ENCODE data around the gene GNA12.

Gene GNA12

DNA sequence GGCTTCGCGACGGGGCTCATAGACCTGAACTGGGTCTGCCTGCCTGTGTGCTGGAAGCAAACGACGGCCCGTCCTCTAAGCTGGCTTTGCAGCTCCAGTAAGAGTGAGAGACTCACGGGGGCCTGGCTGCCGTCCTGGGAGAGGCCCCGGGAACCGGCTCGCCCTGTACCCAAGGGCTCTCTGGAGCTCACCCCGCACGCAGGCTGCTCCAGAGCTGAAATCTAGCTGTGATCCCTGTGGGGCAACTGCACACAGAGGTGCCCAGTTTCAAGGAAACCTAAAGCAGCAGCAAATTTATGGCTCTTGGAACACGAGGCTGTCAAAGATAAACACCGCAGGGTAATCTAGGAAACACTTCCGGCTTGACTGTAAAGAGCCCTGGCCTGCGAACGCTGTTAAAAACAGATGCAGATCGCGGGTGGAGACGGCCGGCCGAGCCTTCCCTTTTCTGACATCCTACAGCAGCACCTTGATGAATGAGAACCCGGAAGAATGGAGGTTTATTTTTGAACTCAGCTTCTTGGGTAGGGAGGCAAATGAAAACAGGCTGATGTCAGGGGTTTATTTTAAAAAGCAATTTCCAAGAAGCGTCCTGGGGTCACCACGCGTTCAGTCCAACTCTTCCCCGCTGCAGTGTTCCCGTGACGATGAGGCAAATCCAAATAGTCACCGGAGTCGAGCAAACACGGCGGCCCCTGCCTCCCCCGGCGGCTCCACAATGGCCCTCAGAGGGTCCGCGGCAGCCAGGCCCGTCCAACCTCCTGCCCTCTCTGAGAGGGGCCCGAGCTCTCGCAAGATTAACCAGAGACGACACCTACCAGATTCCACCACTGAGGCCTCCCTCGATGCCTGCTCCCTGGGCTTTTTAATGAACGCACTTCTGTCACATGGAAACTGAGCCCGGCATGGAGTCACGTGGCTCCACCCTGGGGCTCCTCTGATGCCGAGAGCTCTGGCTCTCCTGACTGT, 126.5 kb downstream of the GNA12 start:
- no peak for DNase-seq

- DNase-seq = no peak
Measured at GRCh38 chr7:2716906-2717292, 127.2 kb downstream of the GNA12 start.

DNA sequence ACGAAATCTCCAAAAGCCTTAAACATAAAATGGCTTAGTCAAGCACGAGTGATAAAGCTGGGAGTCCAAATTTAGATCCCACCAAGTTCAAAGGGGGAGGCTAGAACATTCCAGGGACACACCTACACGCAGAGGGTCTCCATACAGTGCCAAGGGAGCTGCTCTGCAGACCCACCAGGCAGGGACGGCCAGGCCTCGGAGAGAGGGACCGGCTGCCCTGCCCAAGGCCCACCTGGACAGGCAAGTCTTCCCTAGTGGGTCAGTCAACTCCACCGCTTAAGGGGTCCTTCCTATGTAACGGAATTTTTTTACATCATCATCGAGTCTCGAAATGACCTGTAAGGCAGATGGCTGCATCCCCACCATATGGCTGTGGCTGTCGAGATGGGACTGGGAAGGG, 127.6 kb downstream of the GNA12 start:
- no peak for DNase-seq

- no peak for DNase-seq
Measured at GRCh38 chr7:2715341-2716231, 128.5 kb downstream of the GNA12 start.

DNA sequence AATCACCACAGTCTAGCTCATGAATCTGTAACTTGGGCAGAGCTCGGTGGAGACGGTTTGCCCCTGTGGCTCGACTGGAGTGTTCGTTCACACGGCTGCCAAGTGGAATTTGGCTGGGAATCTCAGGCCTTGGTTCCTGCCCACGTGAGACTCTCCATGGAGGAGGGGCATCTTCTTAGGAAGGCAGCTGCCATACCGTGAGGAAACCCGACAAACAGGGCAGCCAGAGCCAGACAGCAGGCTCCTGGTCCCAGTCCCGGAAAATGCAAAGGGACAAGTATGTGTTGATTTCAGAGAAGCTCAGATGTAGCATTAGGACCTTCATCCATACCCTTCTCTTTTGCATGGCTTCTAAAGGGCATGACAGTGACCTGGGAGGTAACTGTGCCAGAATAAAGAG, 129.5 kb downstream of the GNA12 start:
- DNase-seq = peak in 1 of 58 donors; percentile 17

DNA sequence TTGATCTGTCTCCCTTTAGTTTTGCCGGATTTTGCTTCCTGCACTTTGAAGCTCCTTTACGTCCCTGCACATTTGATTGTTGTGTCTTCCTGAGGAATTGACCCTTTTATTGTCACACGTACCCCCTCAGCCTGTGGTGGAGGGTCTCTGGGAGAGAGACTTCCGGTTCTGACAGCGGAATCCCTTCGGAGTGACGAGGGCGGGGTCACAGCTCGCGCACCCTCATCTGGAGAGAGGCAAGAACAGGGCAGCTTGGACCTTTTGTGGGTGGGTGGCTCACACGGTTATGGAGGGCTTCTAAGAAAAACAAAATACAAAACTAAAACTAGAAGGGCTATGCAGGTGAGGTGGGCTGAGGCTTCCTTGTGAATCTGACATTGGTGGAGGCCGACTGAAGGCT, 130.1 kb downstream of the GNA12 start:
- no peak for DNase-seq

GRCh38 chr7:2713370-2713769, 130.7 kb downstream of the GNA12 start:
- DNase-seq = peak in 1 of 58 donors; percentile 10

DNA sequence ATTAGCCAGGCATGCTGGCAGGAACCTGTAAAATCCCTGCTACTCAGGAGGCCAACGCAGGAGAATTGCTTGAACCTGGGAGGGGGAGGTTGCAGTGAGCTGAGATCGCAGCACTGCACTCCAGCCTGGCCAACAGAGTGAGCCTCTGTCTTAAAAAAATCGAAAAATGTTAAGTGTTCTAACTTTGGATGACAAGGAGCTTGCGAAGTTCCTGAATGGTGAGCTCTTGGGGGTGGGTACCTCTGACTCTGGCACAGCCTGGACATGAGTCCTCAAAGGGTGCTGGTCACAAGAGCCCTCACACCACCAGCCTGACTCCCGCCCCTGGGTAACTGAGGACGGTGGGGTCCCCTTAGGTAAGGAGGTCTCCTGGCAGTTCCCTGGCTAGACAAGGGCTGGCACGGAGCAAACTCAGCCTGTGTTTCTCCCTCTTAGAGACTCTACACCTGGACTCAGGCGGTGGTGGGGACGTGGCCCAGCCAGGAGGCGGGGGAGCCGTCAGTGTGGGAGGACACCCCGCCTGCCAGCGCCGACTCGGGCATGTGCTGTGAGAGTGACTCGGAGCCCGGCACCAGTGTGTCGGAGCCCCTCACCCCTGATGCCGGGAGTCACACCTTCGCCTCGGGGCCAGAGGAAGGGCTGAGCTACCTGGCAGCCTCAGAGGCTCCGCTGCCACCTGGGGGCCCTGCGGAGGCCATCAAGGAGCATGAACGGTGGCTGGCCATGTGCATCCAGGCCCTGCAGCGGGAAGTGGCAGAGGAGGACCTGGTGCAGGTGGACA, 132.0 kb downstream of the GNA12 start:
- DNase-seq = no peak

- no peak for DNase-seq
Measured at GRCh38 chr7:2710901-2711551, 133.1 kb downstream of the GNA12 start.

DNA sequence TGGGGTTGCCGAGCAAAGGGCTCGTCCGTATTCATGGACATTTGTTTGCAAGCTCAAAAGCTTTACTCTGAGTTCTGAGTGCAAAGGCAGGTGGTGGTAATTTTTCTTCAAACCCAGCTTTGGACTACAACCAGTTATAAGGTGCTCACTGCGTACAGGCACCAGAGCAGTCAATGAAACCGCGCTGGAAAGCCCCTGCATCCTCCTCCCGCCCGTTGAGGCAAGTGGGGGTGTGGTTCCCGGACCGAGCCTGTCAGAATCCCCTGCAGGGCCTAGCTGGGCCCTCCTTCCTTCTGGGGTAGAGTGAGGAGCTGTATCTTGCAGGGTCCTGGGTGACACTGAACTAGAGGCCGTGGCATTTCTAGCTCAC, 133.8 kb downstream of the GNA12 start:
- DNase-seq = no peak

- DNase-seq = peak in 41 of 58 donors; percentile 13 to 71 (median 47)
Measured at GRCh38 chr7:2709553-2710285, 134.4 kb downstream of the GNA12 start.

DNA sequence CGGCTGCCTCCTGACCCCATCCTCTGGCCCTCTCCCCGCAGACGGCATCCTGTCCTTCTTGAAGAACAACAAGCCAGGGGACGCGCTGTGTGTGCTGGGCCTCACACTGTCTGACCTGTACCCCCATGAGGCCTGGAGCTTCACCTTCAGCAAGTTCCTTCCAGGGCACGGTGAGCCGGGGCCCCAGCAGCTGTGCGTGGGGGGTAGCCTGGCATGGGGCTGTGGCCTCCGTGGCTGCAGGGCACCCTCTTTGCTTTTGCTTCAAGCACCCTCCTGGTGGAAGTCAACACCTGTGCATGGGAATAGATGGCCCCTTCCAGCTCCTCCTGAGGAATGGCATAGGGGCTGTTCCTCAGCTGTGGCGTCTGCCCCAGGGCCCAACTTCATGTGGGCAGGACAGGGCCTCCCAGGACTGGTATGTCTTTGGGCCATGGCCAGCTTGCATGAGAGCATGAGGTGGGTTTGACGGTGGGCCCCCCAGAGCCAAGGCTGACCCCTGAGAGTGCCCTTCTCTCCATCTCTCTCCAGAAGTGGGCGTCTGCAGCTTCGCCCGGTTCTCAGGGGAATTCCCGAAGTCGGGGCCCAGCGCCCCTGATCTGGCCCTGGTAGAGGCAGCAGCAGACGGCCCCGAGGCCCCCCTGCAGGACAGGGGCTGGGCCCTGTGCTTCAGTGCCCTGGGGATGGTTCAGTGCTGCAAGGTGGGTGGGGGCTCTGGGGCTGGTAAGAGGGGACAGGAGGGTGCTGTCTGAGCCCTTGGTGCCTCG, 135.4 kb downstream of the GNA12 start:
- no peak for DNase-seq

DNA sequence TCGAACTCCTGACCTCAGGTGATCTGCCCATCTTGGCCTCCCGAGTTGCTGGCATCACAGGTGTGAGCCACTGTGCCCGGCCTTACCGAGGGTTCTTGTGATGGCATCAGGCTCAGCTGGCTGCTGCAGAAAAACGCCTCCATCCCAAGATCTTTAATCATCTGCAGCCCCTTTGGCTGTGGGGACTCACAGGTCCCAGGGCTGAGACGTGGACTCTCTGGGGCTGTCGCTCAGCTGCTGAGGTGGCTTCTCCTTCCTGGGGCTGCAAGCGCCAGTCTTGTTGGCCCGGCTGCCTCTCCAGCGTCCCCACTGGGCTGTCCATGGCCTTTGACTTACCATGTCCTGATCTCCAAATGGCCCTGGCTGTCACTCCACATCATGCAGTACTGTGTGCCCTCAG, 136.1 kb downstream of the GNA12 start:
- DNase-seq = no peak

GRCh38 chr7:2707481-2707880, 136.6 kb downstream of the GNA12 start:
- DNase-seq = no peak

GRCh38 chr7:2706685-2707126, 137.4 kb downstream of the GNA12 start:
- no peak for DNase-seq

DNA sequence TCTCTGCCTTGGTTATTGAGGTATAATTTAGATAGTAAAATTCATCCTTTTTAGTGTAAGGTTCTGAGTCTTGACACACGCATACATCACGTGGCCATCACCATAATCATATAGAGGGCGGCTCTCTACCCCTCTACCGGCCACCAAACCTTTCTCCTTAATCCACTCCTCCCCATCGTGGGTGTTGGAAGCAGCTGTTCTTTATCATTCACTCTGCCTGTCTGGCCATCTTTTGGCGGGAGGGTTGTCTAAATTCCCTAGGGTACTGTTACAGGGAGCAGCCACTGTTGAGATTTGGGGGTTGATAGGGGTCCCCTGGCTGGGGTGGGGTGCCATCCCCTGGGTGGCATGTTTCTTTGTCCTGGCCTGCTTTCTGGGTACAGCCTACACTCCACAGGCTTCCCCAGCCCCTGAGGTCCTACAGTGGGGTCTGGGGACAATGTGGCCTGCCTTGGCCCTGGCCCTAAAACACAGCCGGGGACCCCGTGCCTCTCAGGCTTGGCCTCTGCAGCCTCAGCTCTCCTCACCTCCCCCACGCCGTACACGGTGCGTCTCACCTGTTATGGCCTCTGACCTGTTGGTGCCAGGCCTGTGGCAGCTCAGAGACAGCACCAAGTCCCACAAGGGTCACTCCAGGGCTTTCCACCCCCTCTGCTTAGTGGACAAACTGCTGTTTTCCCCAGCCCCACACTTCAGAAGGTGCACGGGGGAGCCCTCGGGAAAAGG, 138.6 kb downstream of the GNA12 start:
- no peak for DNase-seq

GRCh38 chr7:2702594-2702957, 141.5 kb downstream of the GNA12 start:
- DNase-seq = peak in 3 of 58 donors; percentile 52 to 56 (median 53)

- DNase-seq = peak in 54 of 58 donors; percentile 27 to 91 (median 76)
Measured at GRCh38 chr7:2701832-2702593, 142.1 kb downstream of the GNA12 start.
